ENCODE results near the gene MTCL1. TPM values are rescaled to one million over a fixed set of nuclear protein-coding genes. Genes with fewer than 3 reads are reported as not detected.

The MTCL1 gene
- total RNA-seq, 1 donor from 2014 or later, result 15.9 TPM

- no peak for DNase-seq (ENCODE audit: low spot score in 2 of 2)
- no peak for FAIRE-seq
Measured at GRCh38 chr18:8685914-8686216, 19.5 kb upstream of the MTCL1 start.

- FAIRE-seq (no peak), DNase-seq (ENCODE audit: low spot score in 2 of 2) (no peak)
Measured at GRCh38 chr18:8686611-8687010, 18.7 kb upstream of the MTCL1 start.

GRCh38 chr18:8688216-8688800 lies 17.0 kb upstream of the MTCL1 start:
- DNase-seq (ENCODE audit: low spot score in 2 of 2) (no peak), FAIRE-seq (no peak)

- FAIRE-seq (no peak), DNase-seq (ENCODE audit: low spot score in 2 of 2) (no peak)
Measured at GRCh38 chr18:8688816-8689215, 16.5 kb upstream of the MTCL1 start.

GRCh38 chr18:8689517-8689916 lies 15.8 kb upstream of the MTCL1 start:
- DNase-seq (ENCODE audit: low spot score in 2 of 2), result no peak
- FAIRE-seq, result no peak

- FAIRE-seq, result no peak
- DNase-seq (ENCODE audit: low spot score in 2 of 2), result no peak
Measured at GRCh38 chr18:8694891-8695290, 10.5 kb upstream of the MTCL1 start.

- FAIRE-seq, result no peak
- no peak for DNase-seq (ENCODE audit: low spot score in 2 of 2)
Measured at GRCh38 chr18:8695932-8696517, 9.3 kb upstream of the MTCL1 start.

- FAIRE-seq, result peak; percentile 93
- DNase-seq (ENCODE audit: low spot score in 2 of 2), result peak; percentile 53 to 73
Measured at GRCh38 chr18:8696749-8697211, 8.6 kb upstream of the MTCL1 start.

- FAIRE-seq, result no peak
- no peak for DNase-seq (ENCODE audit: low spot score in 2 of 2)
Measured at GRCh38 chr18:8699126-8699525, 6.2 kb upstream of the MTCL1 start.

GRCh38 chr18:8699948-8700347 lies 5.4 kb upstream of the MTCL1 start:
- FAIRE-seq (no peak), DNase-seq (ENCODE audit: low spot score in 2 of 2) (no peak)

GRCh38 chr18:8701546-8702118 lies 3.7 kb upstream of the MTCL1 start:
- no peak for FAIRE-seq
- no peak for DNase-seq (ENCODE audit: low spot score in 2 of 2)

- DNase-seq (ENCODE audit: low spot score in 2 of 2) (no peak), FAIRE-seq (no peak)
Measured at GRCh38 chr18:8702668-8703067, 2.7 kb upstream of the MTCL1 start.

GRCh38 chr18:8703092-8703709 lies 2.2 kb upstream of the MTCL1 start:
- DNase-seq (ENCODE audit: low spot score in 2 of 2) (no peak), FAIRE-seq (no peak)

GRCh38 chr18:8703781-8704301 lies 1.5 kb upstream of the MTCL1 start:
- FAIRE-seq (no peak), DNase-seq (ENCODE audit: low spot score in 2 of 2) (no peak)

- FAIRE-seq (no peak), DNase-seq (ENCODE audit: low spot score in 2 of 2) (peak; percentile 96 to 99)
Measured at GRCh38 chr18:8704361-8705237, 757 bp upstream of the MTCL1 start.

- no peak for FAIRE-seq
- peak in 1 of 2 donors; percentile 32 for DNase-seq (ENCODE audit: low spot score in 2 of 2)
Measured at GRCh38 chr18:8705961-8706790, 820 bp downstream of the MTCL1 start.

- DNase-seq (ENCODE audit: low spot score in 2 of 2), result peak in 1 of 2 donors; percentile 34
- FAIRE-seq, result no peak
Measured at GRCh38 chr18:8706791-8707555, 1.6 kb downstream of the MTCL1 start.

- no peak for FAIRE-seq
- DNase-seq (ENCODE audit: low spot score in 2 of 2), result no peak
Measured at GRCh38 chr18:8707556-8708300, 2.4 kb downstream of the MTCL1 start.

Measured in frontal cortex (tissue), 4 donors.